ENCODE data around the gene OR6C68. TPM values are rescaled to one million over a fixed set of nuclear protein-coding genes. Genes with fewer than 3 reads are reported as not detected.
A peak's percentile ranks its signal among the peaks of the same experiment; 100 is the strongest.
"Not testable (repeated sequence)": the region's sequence is repeated elsewhere in the genome, so short reads cannot be mapped to it uniquely, and the experiment has no call there.

Gene OR6C68
- not detected for total RNA-seq

DNA sequence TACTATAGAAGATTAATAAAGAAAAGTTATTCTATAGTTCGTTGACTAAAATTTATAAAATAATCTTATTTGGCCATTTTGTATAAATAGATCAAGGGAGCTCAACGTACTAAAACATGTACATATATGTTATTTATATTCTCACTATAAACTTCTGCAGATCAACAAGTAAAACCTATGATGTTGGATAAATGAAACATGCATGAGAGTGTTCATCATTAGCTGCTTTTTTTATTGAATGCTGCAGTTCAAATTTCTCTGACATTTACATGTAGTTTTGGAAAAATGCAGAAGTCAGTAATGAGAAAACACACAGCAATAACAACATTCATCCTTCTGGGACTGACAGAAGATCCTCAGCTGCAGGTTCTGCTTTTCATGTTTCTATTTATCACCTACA, at the start of gene OR6C68:
Gene OR6C68, plus strand, starts transcription at position 301 of the 400 bp plus-strand sequence. Its CDS starts 0 bp downstream, at position 301.
- ATAC-seq = no peak
- DNase-seq (ENCODE audit: low spot score) = no peak

DNA sequence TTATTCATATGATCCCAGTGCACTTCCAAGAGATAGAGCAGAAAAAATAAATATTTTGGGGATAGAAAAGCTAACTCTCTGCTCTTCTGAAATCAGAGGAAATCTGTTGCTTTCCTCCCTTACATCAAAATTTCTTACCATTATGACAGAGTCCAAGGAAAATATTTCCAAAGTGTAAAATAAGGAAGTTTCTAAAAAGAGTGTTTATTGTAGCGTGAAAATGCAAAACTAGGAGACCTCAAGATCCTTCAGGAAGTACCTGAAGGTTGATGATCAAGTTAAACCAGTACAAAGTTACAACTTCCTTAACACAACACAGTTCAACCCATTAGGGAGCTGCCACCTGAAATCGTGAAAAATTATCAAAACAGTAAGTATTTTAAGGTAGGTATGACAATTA, 48.4 kb upstream of the OR6C68 start, which contains the start of gene OR6C2:
Gene OR6C2, plus strand, starts transcription at position 301 of the 400 bp plus-strand sequence. CDS start 8,138 bp downstream, outside the sequence.
- DNase-seq (ENCODE audit: low spot score) (no peak), ATAC-seq (no peak)

DNA sequence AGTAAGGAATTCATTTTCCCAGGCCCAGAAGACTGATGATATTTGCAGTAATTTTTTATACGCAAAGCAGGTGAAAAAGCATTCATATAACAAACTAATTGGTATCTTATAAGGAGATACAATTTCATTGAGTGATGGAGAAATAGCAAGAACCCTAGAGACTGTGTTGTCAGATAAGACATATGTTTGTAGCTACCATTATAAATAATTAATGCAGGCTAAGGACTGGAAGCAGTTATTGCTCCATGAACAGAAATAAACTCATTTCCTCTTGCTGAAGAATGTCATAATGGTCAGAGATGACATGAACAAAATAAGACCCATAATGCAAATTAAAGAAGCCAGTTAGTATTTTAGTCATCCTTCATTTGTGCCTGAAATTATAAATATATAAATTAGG, 46.8 kb upstream of the OR6C68 start:
- no peak for ATAC-seq
- no peak for DNase-seq (ENCODE audit: low spot score)

DNA sequence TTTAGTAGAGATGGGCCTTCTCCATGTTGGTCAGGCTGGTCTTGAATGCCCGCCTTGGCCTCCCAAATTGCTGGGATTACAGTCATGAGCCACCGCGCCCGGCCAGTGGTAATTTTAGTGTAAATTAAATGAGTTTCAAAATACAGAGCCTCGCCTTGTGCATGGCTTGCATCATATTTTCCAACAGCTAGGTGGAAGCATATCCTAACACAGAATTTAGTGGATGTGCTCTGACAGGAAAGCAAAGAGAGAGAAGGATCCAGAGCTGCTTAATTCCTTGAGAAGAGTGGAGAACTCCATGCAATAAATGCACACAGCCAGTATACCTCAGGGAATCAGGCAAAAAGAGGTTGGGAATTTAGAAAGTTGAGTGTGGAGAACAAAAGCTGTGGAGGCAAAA, 45.9 kb upstream of the OR6C68 start:
- ATAC-seq (no peak), DNase-seq (ENCODE audit: low spot score) (no peak)

DNA sequence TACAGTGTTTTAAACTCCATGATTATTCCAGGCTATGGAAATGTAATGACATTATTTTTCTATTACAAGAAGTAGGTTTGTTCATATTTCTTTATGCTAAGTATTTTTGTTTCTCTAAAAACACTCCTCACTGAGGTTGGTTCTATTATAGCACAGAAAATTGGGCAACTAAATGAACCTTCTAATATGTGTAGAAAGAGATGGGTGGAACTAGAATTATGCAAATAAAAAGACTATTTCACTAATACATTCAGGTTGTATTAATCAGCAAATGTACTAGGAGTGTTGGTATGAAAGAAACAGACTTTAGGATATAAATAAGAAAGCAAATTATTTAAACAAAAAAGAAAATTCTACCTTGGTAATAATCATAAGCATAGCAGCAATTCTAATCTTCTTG, 43.4 kb upstream of the OR6C68 start:
- DNase-seq (ENCODE audit: low spot score) (no peak), ATAC-seq (no peak)

DNA sequence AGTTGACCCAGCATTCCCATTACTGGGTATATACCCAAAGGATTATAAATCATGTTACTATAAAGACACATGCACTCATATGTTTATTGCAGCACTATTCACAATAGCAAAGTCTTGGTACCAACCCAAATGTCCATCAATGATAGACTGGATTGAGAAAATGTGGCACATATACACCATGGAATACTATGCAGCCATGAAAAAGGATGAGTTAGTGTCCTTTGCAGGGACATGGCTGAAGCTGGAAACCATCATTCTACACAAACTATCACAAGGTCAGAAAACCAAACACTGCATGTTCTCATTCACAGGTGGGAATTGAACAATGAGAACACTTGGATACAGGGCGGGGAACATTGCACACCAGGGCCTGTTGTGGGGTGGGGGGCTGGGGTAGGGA, 27.3 kb upstream of the OR6C68 start:
- not testable (repeated sequence) for ATAC-seq; DNase-seq (ENCODE audit: low spot score)

DNA sequence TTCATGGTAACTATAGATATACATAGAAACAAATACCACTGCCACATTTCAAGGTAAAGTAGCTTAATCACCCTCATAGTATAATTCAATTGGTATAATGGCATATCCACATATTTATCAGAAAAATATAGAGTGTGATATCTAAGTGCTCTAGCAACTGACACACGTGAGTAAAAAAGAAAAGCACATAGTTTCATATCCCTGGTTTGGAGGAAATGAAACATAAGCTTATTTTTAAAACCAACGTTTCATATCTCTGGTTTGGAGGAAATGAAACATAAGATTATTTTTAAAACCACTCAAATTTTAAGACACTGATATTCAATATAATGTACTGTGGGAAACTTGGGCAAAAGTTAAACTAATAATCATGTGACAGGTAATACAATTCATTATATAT, 24.3 kb upstream of the OR6C68 start:
- DNase-seq (ENCODE audit: low spot score) = no peak
- ATAC-seq = no peak

DNA sequence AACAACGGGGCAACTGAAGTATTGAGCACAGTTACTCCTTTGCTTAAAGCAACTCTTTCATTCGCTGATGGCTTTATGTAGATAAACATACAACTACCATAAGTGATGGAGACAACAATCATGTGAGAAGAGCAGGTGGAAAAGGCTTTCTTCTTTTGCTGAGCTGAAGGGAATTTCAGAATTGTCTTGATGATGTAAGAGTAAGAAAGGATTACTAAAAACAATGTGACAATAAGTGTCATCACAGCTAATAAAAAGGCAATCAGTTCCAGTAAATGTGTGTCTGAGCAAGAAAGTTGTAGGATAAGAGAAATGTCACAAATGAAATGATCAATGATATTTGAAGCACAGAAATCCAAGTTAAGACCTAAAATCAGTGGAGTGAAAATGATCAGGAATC, 22.9 kb upstream of the OR6C68 start:
- ATAC-seq (no peak), DNase-seq (ENCODE audit: low spot score) (no peak)

DNA sequence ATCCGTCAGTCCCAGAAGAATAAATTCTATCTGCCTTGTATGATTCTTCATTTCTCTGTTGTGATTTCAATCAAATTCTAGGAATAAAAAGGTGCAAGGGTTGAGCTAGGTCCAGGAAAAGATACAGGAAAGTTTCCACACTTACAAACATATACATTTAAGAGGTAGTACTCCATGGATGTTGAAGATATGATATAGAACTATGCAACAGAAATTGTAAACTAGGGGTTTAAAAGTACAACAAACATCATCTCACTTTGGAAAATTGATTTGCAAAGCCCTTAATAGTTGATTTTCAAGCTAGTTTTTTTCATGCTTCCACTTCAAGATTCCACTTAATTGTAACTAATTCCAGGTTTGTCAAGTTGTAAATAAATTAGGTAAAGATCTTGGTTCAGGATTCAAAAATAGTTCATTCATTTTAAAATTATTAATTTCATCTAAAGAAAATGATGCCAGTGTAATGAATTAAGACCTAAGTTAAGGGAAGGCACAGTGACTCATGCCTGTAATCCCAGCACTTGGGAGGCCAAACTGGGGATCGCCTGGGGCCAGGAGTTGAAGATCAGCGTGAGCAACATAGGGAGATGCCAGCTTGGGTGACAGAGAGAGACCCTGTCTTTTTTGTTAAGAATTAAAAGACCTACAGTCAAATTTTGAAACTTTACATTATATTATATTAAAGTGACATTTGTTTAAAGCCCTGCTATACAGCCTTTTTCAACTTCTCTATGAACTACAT, 21.9 kb upstream of the OR6C68 start, which contains the start of gene OR6C70:
Gene OR6C70, minus strand, starts transcription at position 51 of the 742 bp plus-strand sequence. Its CDS starts 0 bp downstream, at position 51.
- DNase-seq (ENCODE audit: low spot score) (no peak), ATAC-seq (no peak)

DNA sequence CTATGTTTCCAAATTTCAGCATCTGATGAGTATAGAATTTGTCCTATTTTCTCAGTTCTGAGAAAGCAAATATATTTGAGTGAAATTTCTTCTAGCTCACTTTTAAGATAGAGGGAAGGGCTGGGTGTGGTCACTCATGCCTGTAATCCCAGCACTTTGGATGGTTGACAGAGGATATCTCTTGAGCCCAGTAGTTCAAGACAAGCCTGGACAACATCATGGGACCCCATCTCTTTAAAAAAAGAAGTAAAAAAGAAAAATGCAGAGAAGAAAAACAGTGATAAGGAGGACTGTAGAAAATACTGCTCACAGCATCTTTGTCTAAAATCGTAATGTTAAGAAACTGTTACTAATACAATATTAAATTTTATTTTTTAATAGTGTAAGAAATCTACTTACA, 19.9 kb upstream of the OR6C68 start:
- ATAC-seq (no peak), DNase-seq (ENCODE audit: low spot score) (no peak)

DNA sequence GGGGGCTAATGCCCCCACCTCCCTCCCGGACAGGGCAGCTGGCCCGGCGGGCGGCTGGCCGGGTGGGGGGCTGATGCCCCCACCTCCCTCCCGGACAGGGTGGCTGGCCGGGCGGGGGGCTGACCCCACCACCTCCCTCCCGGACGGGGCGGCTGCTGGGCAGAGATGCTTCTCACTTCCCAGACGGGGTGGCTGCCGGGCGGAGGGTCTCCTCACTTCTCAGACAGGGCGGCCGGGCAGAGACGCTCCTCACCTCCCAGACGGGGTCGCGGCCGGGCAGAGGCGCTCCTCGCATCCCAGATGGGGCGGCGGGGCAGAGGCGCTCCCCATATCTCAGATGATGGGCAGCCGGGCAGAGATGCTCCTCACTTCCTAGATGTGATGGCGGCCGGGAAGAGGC, 13.0 kb upstream of the OR6C68 start:
- DNase-seq (ENCODE audit: low spot score); ATAC-seq: not testable (repeated sequence)

DNA sequence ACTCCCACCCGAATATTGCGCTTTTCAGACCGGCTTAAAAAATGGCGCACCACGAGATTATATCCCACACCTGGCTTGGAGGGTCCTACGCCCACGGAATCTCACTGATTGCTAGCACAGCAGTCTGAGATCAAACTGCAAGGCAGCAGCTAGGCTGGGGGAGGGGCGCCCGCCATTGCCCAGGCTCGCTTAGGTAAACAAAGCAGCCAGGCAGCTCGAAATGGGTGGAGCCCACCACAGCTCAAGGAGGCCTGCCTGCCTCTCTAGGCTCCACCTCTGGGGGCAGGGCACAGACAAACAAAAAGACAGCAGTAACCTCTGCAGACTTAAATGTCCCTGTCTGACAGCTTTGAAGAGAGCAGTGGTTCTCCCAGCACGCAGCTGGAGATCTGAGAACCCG, 7.9 kb upstream of the OR6C68 start:
- ATAC-seq; DNase-seq (ENCODE audit: low spot score): not testable (repeated sequence)

DNA sequence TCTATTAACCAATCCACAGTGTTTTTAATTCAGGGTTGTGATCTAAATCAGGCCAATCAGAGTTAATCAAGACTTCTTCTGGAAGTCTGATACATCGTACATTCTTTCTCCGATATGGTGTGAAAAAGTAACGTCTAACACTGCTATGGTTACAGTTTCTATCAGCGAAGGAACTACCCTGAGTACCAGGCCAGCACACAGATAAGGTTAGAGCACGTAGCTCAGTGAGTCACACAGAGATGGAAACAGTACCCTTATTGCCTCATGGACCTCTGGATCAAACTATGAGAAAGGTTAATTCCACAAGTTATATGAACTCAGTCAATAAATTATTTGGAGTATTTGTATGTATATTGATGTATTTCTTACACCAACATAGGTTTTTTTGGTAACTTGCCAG, 3.3 kb downstream of the OR6C68 start:
- ATAC-seq (no peak), DNase-seq (ENCODE audit: low spot score) (no peak)

DNA sequence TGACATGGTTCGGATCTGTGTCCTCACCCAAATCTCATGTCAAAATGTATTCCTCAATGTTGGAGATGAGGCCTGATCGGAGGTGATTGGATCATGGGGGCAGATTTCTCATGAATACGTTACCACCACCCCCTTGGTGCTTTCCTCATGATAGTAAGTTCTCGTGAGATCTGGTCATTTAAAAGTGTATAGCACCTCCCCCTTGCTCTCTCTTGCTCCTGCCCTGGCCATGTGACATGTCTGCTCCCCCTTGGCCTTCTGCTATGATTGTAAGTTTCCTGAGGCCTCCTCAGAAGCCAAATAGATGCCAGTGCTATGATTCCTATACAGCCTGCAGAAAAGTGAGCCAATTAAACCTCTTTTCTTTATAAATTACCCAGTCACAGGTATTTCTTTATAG, 7.1 kb downstream of the OR6C68 start:
- ATAC-seq = no peak
- no peak for DNase-seq (ENCODE audit: low spot score)

DNA sequence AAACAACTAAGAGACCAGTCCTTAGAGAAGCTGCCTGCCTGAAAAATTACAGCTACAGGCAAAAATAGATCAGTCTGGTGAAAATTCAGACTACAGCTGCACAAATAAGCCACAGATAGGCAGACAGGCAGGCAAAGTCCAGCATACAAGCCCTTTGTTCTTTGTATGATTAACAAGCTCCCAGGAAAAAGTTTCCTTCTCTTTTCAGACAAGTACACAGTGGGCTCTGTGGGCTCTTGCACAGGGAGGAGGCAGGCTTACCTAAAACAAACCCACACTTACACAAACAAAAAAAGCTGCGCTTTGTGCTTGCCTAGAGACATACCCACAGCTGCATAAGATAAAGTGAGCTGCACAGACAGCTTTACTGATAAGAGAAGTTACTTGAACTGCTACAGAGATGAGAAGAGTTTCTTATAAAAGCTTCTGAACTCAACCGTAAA, 7.7 kb downstream of the OR6C68 start:
- DNase-seq (ENCODE audit: low spot score) (no peak), ATAC-seq (peak; percentile 43)

DNA sequence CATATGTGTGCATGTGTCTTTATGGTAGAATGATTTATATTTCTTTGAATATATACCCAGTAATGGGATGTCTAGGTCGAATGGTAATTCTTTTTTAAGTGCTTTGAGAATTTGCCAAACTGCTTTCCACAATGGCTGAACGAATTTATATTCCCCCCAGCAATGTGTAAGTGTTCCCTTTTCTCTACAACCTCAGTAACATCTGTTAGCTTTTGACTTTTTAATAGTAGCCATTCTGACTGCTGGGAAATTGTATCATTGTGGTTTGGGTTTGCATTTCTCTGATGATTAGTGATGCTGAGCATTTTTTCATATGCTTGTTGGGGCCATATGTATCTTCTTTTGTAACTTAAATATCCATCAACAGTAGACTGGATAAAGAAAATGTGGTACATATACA, 9.4 kb downstream of the OR6C68 start:
- DNase-seq (ENCODE audit: low spot score) (no peak), ATAC-seq (no peak)

DNA sequence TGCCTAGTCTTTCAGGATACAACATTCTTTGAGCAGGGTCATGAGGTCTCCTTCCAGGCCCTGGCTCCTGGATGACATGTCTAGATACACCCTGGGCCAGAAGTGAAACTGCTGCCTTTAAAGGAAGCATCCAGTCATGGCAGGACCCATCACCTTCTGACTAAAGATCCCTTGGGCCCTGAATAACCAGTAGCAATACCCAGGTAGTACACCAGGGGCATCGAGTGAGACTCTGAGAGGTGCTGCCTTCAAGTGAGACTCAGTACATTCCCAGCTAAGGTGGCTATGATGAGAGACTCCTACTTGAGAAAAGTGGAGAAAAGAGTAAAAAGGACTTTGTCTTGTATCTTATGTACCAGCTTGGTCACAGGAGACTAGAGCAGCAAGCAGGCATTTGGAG, 23.5 kb downstream of the OR6C68 start:
- DNase-seq (ENCODE audit: low spot score) = no peak
- ATAC-seq = no peak

DNA sequence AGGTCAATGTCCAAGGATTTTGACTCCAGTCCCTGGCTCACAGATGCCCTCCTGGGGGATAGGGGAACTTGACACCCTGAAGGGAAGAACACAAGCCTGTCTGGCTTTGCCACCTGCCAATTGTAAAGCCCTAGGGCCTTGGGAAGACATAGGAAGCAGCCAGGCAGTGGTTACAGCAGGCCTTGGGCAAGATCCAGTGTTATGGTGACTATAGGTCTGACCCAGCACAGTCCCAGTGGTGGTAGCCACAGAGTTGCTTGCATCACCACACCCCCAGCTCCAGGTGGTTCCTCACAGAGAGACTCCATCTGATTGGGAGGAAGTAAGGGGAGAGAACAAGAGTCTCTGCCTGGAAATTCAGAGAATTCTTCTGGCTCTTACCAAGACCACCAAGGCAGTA, 24.2 kb downstream of the OR6C68 start:
- ATAC-seq (no peak), DNase-seq (ENCODE audit: low spot score) (no peak)

Other genes with a start within 250 kb of the OR6C68 start
- gene OR6C74, start 247.8 kb upstream of the OR6C68 start, total RNA-seq = not detected
- gene OR6C6, start 195.8 kb upstream of the OR6C68 start, total RNA-seq = not detected
- gene OR6C1, start 178.0 kb upstream of the OR6C68 start, total RNA-seq = not detected
- gene OR6C3, start 161.6 kb upstream of the OR6C68 start, total RNA-seq = not detected
- gene OR6C75, start 129.4 kb upstream of the OR6C68 start, total RNA-seq = not detected
- gene OR6C65, start 91.8 kb upstream of the OR6C68 start, total RNA-seq = not detected
- not detected for gene OR6C76, start 66.1 kb upstream of the OR6C68 start, total RNA-seq
- not detected for gene OR6C2, start 48.3 kb upstream of the OR6C68 start, total RNA-seq
- not detected for gene OR6C70, start 22.2 kb upstream of the OR6C68 start, total RNA-seq
- gene OR6C4, start 57.2 kb downstream of the OR6C68 start, total RNA-seq = not detected
- gene OR2AP1, start 80.1 kb downstream of the OR6C68 start, total RNA-seq = not detected
- gene OR10P1, start 144.5 kb downstream of the OR6C68 start, total RNA-seq = not detected
- gene ITGA7, start 215.5 kb downstream of the OR6C68 start, total RNA-seq = 16.9 TPM
- 97.2 TPM for gene BLOC1S1, start 223.7 kb downstream of the OR6C68 start, total RNA-seq
- 60.0 TPM for gene RDH5, start 228.0 kb downstream of the OR6C68 start, total RNA-seq
- 203 TPM for gene CD63, start 236.6 kb downstream of the OR6C68 start, total RNA-seq

All from left lobe of liver (tissue), 2 donors.